ENCODE results near the gene ZNF644.

GRCh38 chr1:90882221-90882620, 139.6 kb downstream of the ZNF644 start:
- TF ChIP-seq CTCF (IDR thresholded peaks at IDR 0.05; ENCODE audit: low read depth, low read length, missing input control): no peak
- TF ChIP-seq JUND (IDR thresholded peaks at IDR 0.05): no peak
- no peak for TF ChIP-seq ZBTB33 (IDR thresholded peaks at IDR 0.05)
- no peak for TF ChIP-seq ATF3 (IDR thresholded peaks at IDR 0.05)
- TF ChIP-seq GABPA (IDR thresholded peaks at IDR 0.05 in 1 of 2, conservative IDR thresholded peaks at IDR 0.05 in 1 of 2): no peak
- TF ChIP-seq EGR1 (IDR thresholded peaks at IDR 0.05; ENCODE audit: low read depth in 2 of 2): no peak
- TF ChIP-seq TAF1 (conservative IDR thresholded peaks at IDR 0.05): no peak
- TF ChIP-seq HNF4G (IDR thresholded peaks at IDR 0.05): no peak
- TF ChIP-seq MAX (IDR thresholded peaks at IDR 0.05): no peak
- TF ChIP-seq RXRA (IDR thresholded peaks at IDR 0.05): no peak
- TF ChIP-seq REST (IDR thresholded peaks at IDR 0.05): no peak
- TF ChIP-seq RAD21 (IDR thresholded peaks at IDR 0.05): no peak
- TF ChIP-seq SP1 (IDR thresholded peaks at IDR 0.05): no peak
- no peak for TF ChIP-seq HNF4A (conservative IDR thresholded peaks at IDR 0.05)
